K562 (cell line): ENCODE measurements around the gene CLEC2D. TPM values are rescaled to one million over a fixed set of nuclear protein-coding genes. Genes with fewer than 3 reads are reported as not detected.
A peak's percentile ranks its signal among the peaks of the same experiment; 100 is the strongest.

Source experiments
- ATAC-seq: fragments of 200-7000 bp; cut with Tn5 transposase; 3 replicates; pipeline ENCODE4 v1.9.1; 2020; ENCODE audit warnings: moderate library complexity
- BruUV-seq: library from RNA; stranded (reverse); fragments of 400-500 nt; replicated peaks from 2 replicates; lab custom pipeline; 2021; lab: Mats Ljungman, UMichigan
- CTCF ChIA-PET: fragments of 300-600 bp; formaldehyde crosslinking; extraction: SDS; loops from one replicate; lab custom pipeline; 2021; ENCODE audit warnings: low intra/inter-chr PET ratio; lab: Yijun Ruan, JAX
- POLR2A ChIA-PET: fragments of 300-600, 350-650 bp; sonication (Branson Sonifier 250); formaldehyde crosslinking; extraction: SDS; loops from one replicate; lab custom pipeline; 2021; ENCODE audit warnings: antibody characterized with exemption, inconsistent platforms; lab: Yijun Ruan, JAX
- DNase-seq, 4 experiments: peaks; one replicate each; pipeline versions ENCODE4 v3.0.0 to v3.0.0-alpha.2; 2011 to 2018; ENCODE audit warnings: low spot score in 3 of 4, mixed read lengths in 3 of 4; ENCODE audit errors: extremely low read depth in 1 of 4
- FAIRE-seq: peaks from 2 replicates; lab custom pipeline; 2011; peaks lifted over from hg19 to GRCh38; lab: Jason Lieb, UNC
- H2AFZ ChIP-seq: 2 replicates; pipeline ENCODE4 v1.6.0; 2011; ENCODE audit warnings: low read depth, low read length, control low read depth, inconsistent platforms
- H3K27ac ChIP-seq: fragments of 200-600 bp; 3 replicates; pipeline ENCODE4 v1.8.0; 2011; ENCODE audit warnings: low read depth, mild to moderate bottlenecking, control low read depth, inconsistent platforms, low read length, moderate library complexity, mixed read lengths; ENCODE audit errors: extremely low read depth
- H3K27me3 ChIP-seq, 2 experiments: fragments of 300-600 bp in 1 of 2; 2 replicates in 1 of 2; 3 replicates in 1 of 2; pipeline versions ENCODE4 v1.6.0 to v1.8.0; 2011; ENCODE audit warnings: inconsistent platforms in 2 of 2, low read length in 2 of 2, mild to moderate bottlenecking in 1 of 2, mixed read lengths in 1 of 2, moderate library complexity in 1 of 2; ENCODE audit not compliant: control insufficient read depth in 2 of 2, insufficient read depth in 2 of 2
- H3K36me3 ChIP-seq: fragments of 300-600 bp; 3 replicates; pipeline ENCODE4 v1.8.0; 2011; ENCODE audit warnings: mild to moderate bottlenecking, low read length, inconsistent platforms; ENCODE audit not compliant: control insufficient read depth, insufficient read depth
- H3K4me1 ChIP-seq, 2 experiments: fragments of 200-600 bp in 1 of 2; replicated peaks in 1 of 2; 2 replicates in 1 of 2; 3 replicates in 1 of 2; pipeline versions ENCODE4 v1.5.1 to v1.8.0; 2011; ENCODE audit warnings: inconsistent platforms in 2 of 2, low read length in 2 of 2, mild to moderate bottlenecking in 1 of 2, mixed read lengths in 1 of 2, moderate library complexity in 1 of 2; ENCODE audit not compliant: control insufficient read depth in 2 of 2, insufficient read depth in 2 of 2
- H3K4me2 ChIP-seq: 2 replicates; pipeline ENCODE4 v1.6.1; 2011; ENCODE audit warnings: low read length, control low read depth, inconsistent platforms, mixed read lengths; ENCODE audit not compliant: insufficient read depth
- H3K4me3 ChIP-seq: fragments of 200-600 bp; sonication (generic), shearing (Covaris generic); 2 replicates; pipeline ENCODE4 v1.5.1; 2016; ENCODE audit warnings: control low read depth, inconsistent platforms
- H3K79me2 ChIP-seq: fragments of 200-600 bp; 3 replicates; pipeline ENCODE4 v1.8.0; 2011; ENCODE audit warnings: low read length, inconsistent platforms; ENCODE audit not compliant: control insufficient read depth, insufficient read depth
- H3K9ac ChIP-seq, 2 experiments: 2 replicates each; pipeline versions ENCODE4 v1.6.0 to v1.6.1; 2011; ENCODE audit warnings: low read depth in 2 of 2, low read length in 2 of 2, control low read depth in 1 of 2, inconsistent platforms in 1 of 2, mild to moderate bottlenecking in 1 of 2, mixed read lengths in 1 of 2; ENCODE audit not compliant: insufficient read depth in 1 of 2
- H3K9me1 ChIP-seq: one replicate; pipeline ENCODE4 v1.6.0; 2011; ENCODE audit warnings: inconsistent platforms, mild to moderate bottlenecking, low read length, moderate library complexity; ENCODE audit not compliant: control insufficient read depth, insufficient read depth
- H3K9me3 ChIP-seq: replicated peaks from 2 replicates; pipeline ENCODE4 v1.5.1; 2011; ENCODE audit warnings: low read depth, low read length, inconsistent platforms; ENCODE audit not compliant: control insufficient read depth, insufficient read depth
- H4K20me1 ChIP-seq: replicated peaks from 2 replicates; pipeline ENCODE4 v1.6.1; 2011; ENCODE audit warnings: low read length, inconsistent platforms, mixed read lengths; ENCODE audit not compliant: control insufficient read depth, insufficient read depth
- FUS ChIP-seq: fragments of 200-400 bp; formaldehyde crosslinking; optimal IDR thresholded peaks from 2 replicates; pipeline ENCODE3; 2017; ENCODE audit warnings: low read depth, low read length
- JUN ChIP-seq, 2 experiments: sonication (generic) in 1 of 2; formaldehyde crosslinking in 1 of 2; IDR thresholded peaks; 2 replicates each; pipeline versions ENCODE4 v1.6.1 to v1.8.0; 2012 to 2022; ENCODE audit warnings: borderline replicate concordance in 2 of 2, mild to moderate bottlenecking in 2 of 2, improper control_type of control experiment in 1 of 2, low read depth in 1 of 2, low read length in 1 of 2, missing genetic modification reagents in 1 of 2
- PCBP2 ChIP-seq: fragments of 200-400 bp; formaldehyde crosslinking; IDR thresholded peaks from 2 replicates; pipeline ENCODE4 v1.6.1; 2018; ENCODE audit warnings: low read length, low read depth, mild to moderate bottlenecking, moderate library complexity; ENCODE audit not compliant: poor library complexity, severe bottlenecking
- RAD51 ChIP-seq: fragments of 450-650 bp; IDR thresholded peaks from 2 replicates; pipeline ENCODE4 v1.7.1; 2016; ENCODE audit warnings: low read depth, mild to moderate bottlenecking, borderline replicate concordance
- ZNF146 ChIP-seq: IDR thresholded peaks from one replicate; pipeline ENCODE4 v1.6.1; 2018; ENCODE audit warnings: missing compliant biosample characterization; ENCODE audit not compliant: unreplicated experiment
- ZNF717 ChIP-seq: fragments of 250-450 bp; sonication (Bioruptor Pico); IDR thresholded peaks from 2 replicates; pipeline ENCODE4 v1.5.0; 2021
- WGBS: fragments of 100-300 bp; shearing (Covaris generic); methylation state at CpG from one replicate; pipeline ENCODE4 v1.1.6; 2016; ENCODE audit warnings: low coverage, mixed read lengths; ENCODE audit not compliant: insufficient coverage; ENCODE audit errors: missing lambda C conversion rate; 5-methylcytosine and 5-hydroxymethylcytosine counted together
- in situ Hi-C: fragments of 300-500 bp; cut with MboI; formaldehyde crosslinking; loops from 4 replicates; pipeline ENCODE4 v1.15.0; 2018; ENCODE audit warnings: inconsistent platforms, mixed read lengths
- intact Hi-C: fragments of 100-400 bp; cut with micrococcal nuclease; formaldehyde crosslinking; loops from 2 replicates; pipeline ENCODE4 v1.14.2; 2022
- polyA plus RNA-seq, 8 experiments: library from polyadenylated mRNA; depleted of rRNA in 4 of 8; stranded (reverse) in 5 of 8; unstranded in 3 of 8; fragments of >200 nt; fragmentation: Nextera tagmentation in 2 of 8; fragmentation: Illumina TruSeq in 1 of 8; extraction: Ambion mirVana in 2 of 8; extraction: Trizol in 1 of 8; gene quantifications; 2 replicates each; pipeline versions ENCODE4 v1.2.1 to v1.2.3, GENCODE V29; 2011 to 2014; ENCODE audit warnings: inconsistent platforms in 1 of 8, missing spikeins in 1 of 8
- total RNA-seq, 7 experiments: library from RNA; depleted of rRNA in 6 of 7; stranded (reverse); fragments of >200 nt in 6 of 7; fragmentation: Illumina TruSeq in 2 of 7; extraction: Trizol in 2 of 7; gene quantifications; 2 replicates each; pipeline versions ENCODE4 v1.2.1 to v1.2.3, GENCODE V29; 2011 to 2021; ENCODE audit warnings: low replicate concordance in 1 of 7
- TF ChIP-seq, protein P1 (sequence below), 2 experiments: fragments of 250-450 bp in 1 of 2; fragments of 450-650 bp in 1 of 2; sonication (Bioruptor Pico) in 1 of 2; IDR thresholded peaks; 2 replicates each; pipeline versions ENCODE4 v1.6.1 to v1.8.0; 2016 to 2021; ENCODE audit warnings: mild to moderate bottlenecking in 2 of 2, moderate library complexity in 2 of 2, missing compliant biosample characterization in 1 of 2, missing genetic modification characterization in 1 of 2
- TF ChIP-seq, protein P2 (sequence below): sonication (generic); formaldehyde crosslinking; IDR thresholded peaks from 2 replicates; pipeline ENCODE4 v1.8.0; 2022; ENCODE audit warnings: mild to moderate bottlenecking, missing genetic modification reagents
- TF ChIP-seq, protein P3 (sequence below), 3 experiments: fragments of 200-800 bp in 1 of 3; fragments of 250-450 bp in 1 of 3; fragments of 450-650 bp in 1 of 3; sonication (Bioruptor Pico) in 1 of 3; sonication (Bioruptor generic) in 1 of 3; formaldehyde crosslinking in 1 of 3; IDR thresholded peaks; 2 replicates each; pipeline versions ENCODE4 v1.6.1 to v1.8.0; 2016 to 2022; ENCODE audit warnings: mild to moderate bottlenecking in 2 of 3, missing genetic modification characterization in 2 of 3, missing compliant biosample characterization in 1 of 3, moderate library complexity in 1 of 3
- TF ChIP-seq, protein P4 (sequence below), 2 experiments: fragments of 450-650 bp; IDR thresholded peaks; 2 replicates each; pipeline ENCODE4 v1.6.1; 2018; ENCODE audit warnings: mild to moderate bottlenecking in 2 of 2, low read depth in 1 of 2; ENCODE audit not compliant: partially characterized antibody in 2 of 2

Gene CLEC2D
- total and polyA plus RNA-seq, 9 of the 15 experiments (the other 6 are each of a cell fraction or from before 2014, with no cell fraction given): 1.4 to 5.0 (median 2.2) TPM

DNA sequence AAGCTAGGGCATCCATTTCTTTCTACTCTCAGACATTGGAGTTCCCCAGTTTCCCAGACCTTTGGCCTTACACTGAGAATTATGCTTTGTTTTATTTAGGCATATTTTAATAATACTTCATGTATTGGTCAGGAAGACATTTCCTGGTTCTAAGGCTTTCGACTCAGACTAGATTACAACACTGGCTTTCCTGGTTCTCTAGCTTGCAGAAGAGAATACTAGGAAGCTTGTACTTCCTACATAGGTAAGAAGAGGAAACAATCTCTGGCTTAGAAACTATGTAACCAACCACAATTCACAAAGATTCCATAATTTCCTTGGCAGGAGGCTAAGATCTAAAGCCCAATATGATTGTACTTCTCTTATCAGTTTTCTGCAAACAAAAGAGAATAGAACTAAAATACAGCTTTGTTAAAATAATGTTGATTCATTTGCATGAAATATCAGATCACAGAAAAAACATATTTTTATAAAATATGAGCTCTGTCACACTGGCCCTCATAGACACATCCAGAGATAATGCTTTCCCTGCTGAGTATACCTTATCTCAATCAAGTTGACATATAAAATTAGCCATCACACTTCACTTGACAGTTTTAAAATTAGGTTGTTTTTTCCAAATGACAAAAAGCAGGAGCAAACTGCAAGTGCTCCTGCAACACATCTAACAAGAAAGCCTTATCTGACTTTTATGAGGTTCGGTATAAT lies 30.5 kb downstream of the CLEC2D start:
- POLR2A ChIA-PET: interaction anchor here (1.2 kb wide), 1 partner anchor 12 kb away, joined by 4 read pairs; no protein-coding TSS in a partner anchor
- TF ChIP-seq JUN (IDR thresholded peaks at IDR 0.05; ENCODE audit: borderline replicate concordance, low read depth, low read length) (no peak), JUN (CRISPR knock-in tag; IDR thresholded peaks at IDR 0.05; ENCODE audit: borderline replicate concordance) (no peak), PCBP2 (no peak), ZNF146 (CRISPR knock-in tag) (no peak), FUS (no peak), RAD51 (no peak), ZNF717 (no peak)
- TF ChIP-seq, protein P1, sequence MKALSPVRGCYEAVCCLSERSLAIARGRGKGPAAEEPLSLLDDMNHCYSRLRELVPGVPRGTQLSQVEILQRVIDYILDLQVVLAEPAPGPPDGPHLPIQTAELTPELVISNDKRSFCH (CRISPR knock-in tag; IDR thresholded peaks at IDR 0.05): no peak
- TF ChIP-seq, protein P1 (tag; IDR thresholded peaks at IDR 0.05): no peak
- TF ChIP-seq, protein P2, sequence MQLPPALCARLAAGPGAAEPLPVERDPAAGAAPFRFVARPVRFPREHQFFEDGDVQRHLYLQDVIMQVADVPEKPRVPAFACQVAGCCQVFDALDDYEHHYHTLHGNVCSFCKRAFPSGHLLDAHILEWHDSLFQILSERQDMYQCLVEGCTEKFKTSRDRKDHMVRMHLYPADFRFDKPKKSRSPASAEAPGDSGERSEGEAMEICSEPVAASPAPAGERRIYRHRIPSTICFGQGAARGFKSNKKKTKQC (CRISPR knock-in tag): no peak
- TF ChIP-seq, protein P3, sequence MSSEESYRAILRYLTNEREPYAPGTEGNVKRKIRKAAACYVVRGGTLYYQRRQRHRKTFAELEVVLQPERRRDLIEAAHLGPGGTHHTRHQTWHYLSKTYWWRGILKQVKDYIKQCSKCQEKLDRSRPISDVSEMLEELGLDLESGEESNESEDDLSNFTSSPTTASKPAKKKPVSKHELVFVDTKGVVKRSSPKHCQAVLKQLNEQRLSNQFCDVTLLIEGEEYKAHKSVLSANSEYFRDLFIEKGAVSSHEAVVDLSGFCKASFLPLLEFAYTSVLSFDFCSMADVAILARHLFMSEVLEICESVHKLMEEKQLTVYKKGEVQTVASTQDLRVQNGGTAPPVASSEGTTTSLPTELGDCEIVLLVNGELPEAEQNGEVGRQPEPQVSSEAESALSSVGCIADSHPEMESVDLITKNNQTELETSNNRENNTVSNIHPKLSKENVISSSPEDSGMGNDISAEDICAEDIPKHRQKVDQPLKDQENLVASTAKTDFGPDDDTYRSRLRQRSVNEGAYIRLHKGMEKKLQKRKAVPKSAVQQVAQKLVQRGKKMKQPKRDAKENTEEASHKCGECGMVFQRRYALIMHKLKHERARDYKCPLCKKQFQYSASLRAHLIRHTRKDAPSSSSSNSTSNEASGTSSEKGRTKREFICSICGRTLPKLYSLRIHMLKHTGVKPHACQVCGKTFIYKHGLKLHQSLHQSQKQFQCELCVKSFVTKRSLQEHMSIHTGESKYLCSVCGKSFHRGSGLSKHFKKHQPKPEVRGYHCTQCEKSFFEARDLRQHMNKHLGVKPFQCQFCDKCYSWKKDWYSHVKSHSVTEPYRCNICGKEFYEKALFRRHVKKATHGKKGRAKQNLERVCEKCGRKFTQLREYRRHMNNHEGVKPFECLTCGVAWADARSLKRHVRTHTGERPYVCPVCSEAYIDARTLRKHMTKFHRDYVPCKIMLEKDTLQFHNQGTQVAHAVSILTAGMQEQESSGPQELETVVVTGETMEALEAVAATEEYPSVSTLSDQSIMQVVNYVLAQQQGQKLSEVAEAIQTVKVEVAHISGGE (CRISPR knock-in tag; IDR thresholded peaks at IDR 0.05): no peak
- TF ChIP-seq, protein P4, sequence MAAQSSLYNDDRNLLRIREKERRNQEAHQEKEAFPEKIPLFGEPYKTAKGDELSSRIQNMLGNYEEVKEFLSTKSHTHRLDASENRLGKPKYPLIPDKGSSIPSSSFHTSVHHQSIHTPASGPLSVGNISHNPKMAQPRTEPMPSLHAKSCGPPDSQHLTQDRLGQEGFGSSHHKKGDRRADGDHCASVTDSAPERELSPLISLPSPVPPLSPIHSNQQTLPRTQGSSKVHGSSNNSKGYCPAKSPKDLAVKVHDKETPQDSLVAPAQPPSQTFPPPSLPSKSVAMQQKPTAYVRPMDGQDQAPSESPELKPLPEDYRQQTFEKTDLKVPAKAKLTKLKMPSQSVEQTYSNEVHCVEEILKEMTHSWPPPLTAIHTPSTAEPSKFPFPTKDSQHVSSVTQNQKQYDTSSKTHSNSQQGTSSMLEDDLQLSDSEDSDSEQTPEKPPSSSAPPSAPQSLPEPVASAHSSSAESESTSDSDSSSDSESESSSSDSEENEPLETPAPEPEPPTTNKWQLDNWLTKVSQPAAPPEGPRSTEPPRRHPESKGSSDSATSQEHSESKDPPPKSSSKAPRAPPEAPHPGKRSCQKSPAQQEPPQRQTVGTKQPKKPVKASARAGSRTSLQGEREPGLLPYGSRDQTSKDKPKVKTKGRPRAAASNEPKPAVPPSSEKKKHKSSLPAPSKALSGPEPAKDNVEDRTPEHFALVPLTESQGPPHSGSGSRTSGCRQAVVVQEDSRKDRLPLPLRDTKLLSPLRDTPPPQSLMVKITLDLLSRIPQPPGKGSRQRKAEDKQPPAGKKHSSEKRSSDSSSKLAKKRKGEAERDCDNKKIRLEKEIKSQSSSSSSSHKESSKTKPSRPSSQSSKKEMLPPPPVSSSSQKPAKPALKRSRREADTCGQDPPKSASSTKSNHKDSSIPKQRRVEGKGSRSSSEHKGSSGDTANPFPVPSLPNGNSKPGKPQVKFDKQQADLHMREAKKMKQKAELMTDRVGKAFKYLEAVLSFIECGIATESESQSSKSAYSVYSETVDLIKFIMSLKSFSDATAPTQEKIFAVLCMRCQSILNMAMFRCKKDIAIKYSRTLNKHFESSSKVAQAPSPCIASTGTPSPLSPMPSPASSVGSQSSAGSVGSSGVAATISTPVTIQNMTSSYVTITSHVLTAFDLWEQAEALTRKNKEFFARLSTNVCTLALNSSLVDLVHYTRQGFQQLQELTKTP (IDR thresholded peaks at IDR 0.05; ENCODE audit: low read depth in 1 of 2, partially characterized antibody in 2 of 2): no peak

More for the DNA sequence above, 30.5 kb downstream of the CLEC2D start:
- in situ Hi-C loops: loop anchor here (25.0 kb wide), 1 partner anchor 238 kb away; no protein-coding TSS in a partner anchor
- intact Hi-C loops: loop anchor here (10.0 kb wide), 1 partner anchor 325 kb away; no protein-coding TSS in a partner anchor
- no TSS peak for BruUV-seq
- 33% methylated on average over 2 of the region's 2 CpGs for WGBS
- H3K9me1 ChIP-seq: no peaks in the 10 kb centered on the region
- no peak overlapping the region for H3K27ac ChIP-seq
- H3K27me3 ChIP-seq: no peaks in the 10 kb centered on the region
- H3K36me3 ChIP-seq: no peaks in the 10 kb centered on the region
- H3K9me3 ChIP-seq: no peaks in the 10 kb centered on the region; the same call in 1 of the 2 replicates
- no peak overlapping the region for H3K4me2 ChIP-seq
- ATAC-seq: no peak
- no peak overlapping the region for H3K9ac ChIP-seq
- FAIRE-seq: peak; percentile 6
- no peak for DNase-seq
- no peaks in the 10 kb centered on the region for H3K4me1 ChIP-seq
- no peak overlapping the region for H2AFZ ChIP-seq
- H4K20me1 ChIP-seq: no peaks in the 10 kb centered on the region
- H3K79me2 ChIP-seq: no peaks in the 10 kb centered on the region
- CTCF ChIA-PET: no interaction called here
- H3K4me3 ChIP-seq: no peak overlapping the region
